HL-60/S4 (cell line): ENCODE data around the gene RRAGD.

Source experiments
- in situ Hi-C: fragments of 300-500 bp; cut with MboI; formaldehyde crosslinking; loops from 2 replicates; pipeline ENCODE4 v1.14.3; 2022; ENCODE audit warnings: low sequenced_read_pairs

RRAGD gene

GRCh38 chr6:89350281-89350966 is 61.6 kb downstream of the RRAGD start:
- in situ Hi-C loops = no loop called here

DNA sequence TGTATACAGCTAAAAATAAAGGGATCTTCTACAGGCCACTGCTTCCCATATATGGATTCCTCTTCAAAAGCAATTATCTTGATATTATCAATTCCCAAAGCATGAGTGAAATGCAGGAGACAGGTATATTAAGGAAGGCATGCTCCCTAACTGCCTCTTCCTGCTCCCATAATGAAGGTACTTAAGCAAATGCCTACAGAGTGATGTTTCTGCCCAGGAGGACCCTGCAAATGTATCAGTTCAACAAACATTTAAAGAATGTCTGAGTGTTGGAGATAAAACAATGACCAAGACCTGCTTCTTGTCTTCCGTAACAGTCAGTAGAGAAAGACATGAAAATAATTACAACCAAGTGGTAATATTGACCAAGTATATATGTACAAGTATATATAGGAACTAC is 63.7 kb downstream of the RRAGD start:
- in situ Hi-C loops = no loop called here

DNA sequence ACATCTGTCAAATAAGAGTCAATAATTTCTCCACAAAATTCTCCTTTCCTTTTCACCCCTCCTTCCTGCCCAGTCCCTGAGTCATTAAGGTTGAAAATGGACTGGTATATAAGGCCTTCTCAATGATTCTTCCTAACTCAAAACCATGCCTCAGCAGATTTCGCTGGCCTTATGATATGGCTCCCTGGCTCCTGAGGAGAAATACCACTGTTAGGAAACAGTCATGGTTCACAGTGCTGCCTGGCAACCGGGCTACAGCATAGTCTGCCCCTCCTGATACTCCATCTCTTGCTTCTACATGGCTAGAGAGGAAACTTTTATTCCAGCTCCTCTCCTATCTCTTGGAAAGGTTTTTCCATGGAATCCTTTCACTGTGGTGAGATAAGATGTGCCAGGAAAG is 64.2 kb downstream of the RRAGD start:
- in situ Hi-C loops = no loop called here

- in situ Hi-C loops = no loop called here
Observed at GRCh38 chr6:89346433-89346832, 65.6 kb downstream of the RRAGD start.

- in situ Hi-C loops = no loop called here
Observed at GRCh38 chr6:89339565-89339964, 72.5 kb downstream of the RRAGD start.

- in situ Hi-C loops = no loop called here
Observed at GRCh38 chr6:89335164-89335563, 76.9 kb downstream of the RRAGD start.

DNA sequence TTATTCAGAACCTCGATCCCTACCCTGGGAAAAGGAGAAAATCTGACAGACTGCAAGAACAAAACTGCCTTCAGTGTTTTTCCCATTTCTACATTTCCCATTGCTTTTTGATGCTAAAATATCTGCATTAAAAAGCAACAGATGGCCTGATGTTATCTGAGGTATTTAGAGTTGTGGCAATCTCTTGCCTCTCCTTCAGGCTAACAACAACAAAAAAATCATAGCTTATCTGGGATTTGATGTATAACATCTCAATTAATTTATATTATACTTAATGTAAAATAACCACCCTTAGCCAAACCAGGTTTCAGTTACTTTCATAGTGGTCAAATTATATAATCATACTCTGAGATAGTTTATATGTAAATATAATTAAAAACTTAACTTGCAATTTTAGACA is 81.2 kb downstream of the RRAGD start:
- in situ Hi-C loops = no loop called here

- in situ Hi-C loops = no loop called here
Observed at GRCh38 chr6:89328976-89329375, 83.1 kb downstream of the RRAGD start.

- in situ Hi-C loops = no loop called here
Observed at GRCh38 chr6:89324304-89324703, 87.8 kb downstream of the RRAGD start.

DNA sequence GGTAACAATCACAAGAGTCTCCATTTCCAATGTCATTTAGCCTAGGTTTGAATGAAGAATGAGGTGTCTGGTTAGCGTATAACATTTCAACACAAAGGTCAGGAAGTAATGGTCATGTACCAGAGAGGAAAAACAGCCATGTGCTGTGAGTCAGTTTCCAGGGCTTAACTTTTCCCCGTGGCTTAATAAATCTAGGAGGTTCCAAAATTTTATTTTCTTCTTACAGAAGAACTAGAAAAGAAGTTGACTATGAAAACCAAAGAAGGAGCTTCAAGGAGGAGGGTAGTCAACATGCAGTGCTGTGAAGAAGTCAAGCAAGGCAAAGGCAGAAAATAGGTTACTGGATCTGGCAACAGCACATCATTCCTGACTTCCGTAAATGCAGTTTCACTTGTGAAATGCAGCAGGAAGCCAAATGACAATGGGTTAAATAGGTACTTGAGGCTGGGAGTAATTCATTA is 88.5 kb downstream of the RRAGD start:
- in situ Hi-C loops = no loop called here

DNA sequence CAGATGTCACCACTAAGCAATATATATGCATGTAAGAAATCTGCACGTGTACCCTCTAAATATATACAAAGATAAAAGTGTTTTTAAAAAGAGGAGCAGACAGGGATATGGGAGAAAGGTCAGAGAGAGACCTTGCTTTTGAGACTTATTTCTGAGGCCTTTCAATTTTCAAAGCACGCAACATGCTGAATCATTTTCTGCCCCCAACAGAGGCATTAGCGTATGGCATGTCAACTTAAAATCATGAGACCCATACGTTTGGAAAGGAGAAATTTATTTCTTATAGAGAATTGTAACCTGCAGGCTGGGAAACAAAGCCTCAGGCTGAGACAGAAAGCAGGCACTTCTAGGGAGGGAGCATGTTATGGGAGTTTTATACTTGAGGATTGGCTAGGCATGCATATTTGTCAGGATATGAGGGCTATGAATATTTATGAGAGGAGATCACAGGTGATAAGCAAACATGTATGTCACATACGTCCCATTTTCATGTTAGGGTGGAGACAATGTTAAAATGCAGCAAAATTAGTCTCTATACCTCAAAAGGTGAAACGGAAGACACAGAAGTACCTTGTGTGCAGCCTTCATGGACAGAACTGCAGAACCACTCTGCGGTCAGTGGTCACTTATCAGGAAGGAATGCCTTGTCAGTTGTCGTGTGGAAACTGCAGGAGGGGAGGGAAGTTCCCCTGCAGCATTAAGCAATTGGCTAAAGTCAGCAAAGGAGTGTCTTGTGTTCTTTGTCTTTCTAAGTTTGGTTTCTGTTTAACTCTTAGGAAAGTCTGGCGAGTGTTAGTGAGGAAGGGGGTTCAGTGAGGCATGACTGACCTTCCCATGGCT is 90.7 kb downstream of the RRAGD start:
- in situ Hi-C loops = no loop called here

- in situ Hi-C loops = no loop called here
Observed at GRCh38 chr6:89320012-89320559, 92.0 kb downstream of the RRAGD start.

- in situ Hi-C loops = no loop called here
Observed at GRCh38 chr6:89317067-89317466, 95.0 kb downstream of the RRAGD start.

- in situ Hi-C loops = no loop called here
Observed at GRCh38 chr6:89315249-89315885, 96.7 kb downstream of the RRAGD start, which contains the start of gene GABRR2. GABRR2 (minus strand) TSS chr6:89315299; CDS start chr6:89315165, 134 bp downstream.

GRCh38 chr6:89314692-89315091 is 97.4 kb downstream of the RRAGD start:
- in situ Hi-C loops = no loop called here
